GM12873 (cell line): ENCODE measurements around the gene ZFYVE26.

ENCODE experiments used
- CTCF ChIP-seq: IDR thresholded peaks from 2 replicates; pipeline ENCODE4 v1.5.1; 2012; ENCODE audit warnings: low read depth, mild to moderate bottlenecking, moderate library complexity, low read length, control low read depth; ENCODE audit not compliant: insufficient read depth; ENCODE audit errors: missing control alignments

Gene ZFYVE26

GRCh38 chr14:67851785-67852410 is 35.5 kb upstream of the ZFYVE26 start:
- no peak for TF ChIP-seq CTCF

- TF ChIP-seq CTCF: no peak
Measured at GRCh38 chr14:67850066-67850830, 33.9 kb upstream of the ZFYVE26 start.

GRCh38 chr14:67846029-67846610 is 29.7 kb upstream of the ZFYVE26 start:
- TF ChIP-seq CTCF: no peak

- peak; percentile 69 for TF ChIP-seq CTCF
Measured at GRCh38 chr14:67837011-67837624, 20.7 kb upstream of the ZFYVE26 start.

- no peak for TF ChIP-seq CTCF
Measured at GRCh38 chr14:67835596-67835995, 19.2 kb upstream of the ZFYVE26 start.

GRCh38 chr14:67833403-67833802 is 17.0 kb upstream of the ZFYVE26 start:
- TF ChIP-seq CTCF: no peak

GRCh38 chr14:67831113-67831512 is 14.7 kb upstream of the ZFYVE26 start:
- TF ChIP-seq CTCF: no peak
